HG02798 (cell line): ENCODE measurements around the gene ZFYVE28.

Experiments used
- ATAC-seq: cut with Tn5 transposase; IDR thresholded peaks from one replicate; pipeline ENCODE4 v1.9.1; 2021; ENCODE audit warnings: mild to moderate bottlenecking; ENCODE audit not compliant: unreplicated experiment, poor library complexity

Gene ZFYVE28

GRCh38 chr4:2412885-2413716, 5.3 kb downstream of the ZFYVE28 start:
- peak; percentile 49 for ATAC-seq

GRCh38 chr4:2412534-2412884, 5.9 kb downstream of the ZFYVE28 start:
- ATAC-seq, result peak; percentile 32

GRCh38 chr4:2411786-2412510, 6.5 kb downstream of the ZFYVE28 start:
- peak; percentile 32 for ATAC-seq

- ATAC-seq, result no peak
Observed at GRCh38 chr4:2409381-2409783, 9.1 kb downstream of the ZFYVE28 start.

- no peak for ATAC-seq
Observed at GRCh38 chr4:2408976-2409375, 9.5 kb downstream of the ZFYVE28 start.

GRCh38 chr4:2408401-2408958, 10.0 kb downstream of the ZFYVE28 start:
- ATAC-seq, result no peak

- no peak for ATAC-seq
Observed at GRCh38 chr4:2407991-2408342, 10.5 kb downstream of the ZFYVE28 start.

- no peak for ATAC-seq
Observed at GRCh38 chr4:2406920-2407319, 11.5 kb downstream of the ZFYVE28 start.

GRCh38 chr4:2406406-2406805, 12.0 kb downstream of the ZFYVE28 start:
- no peak for ATAC-seq

- no peak for ATAC-seq
Observed at GRCh38 chr4:2402941-2403340, 15.5 kb downstream of the ZFYVE28 start.

- no peak for ATAC-seq
Observed at GRCh38 chr4:2402048-2402842, 16.2 kb downstream of the ZFYVE28 start.

- ATAC-seq, result no peak
Observed at GRCh38 chr4:2401610-2401983, 16.8 kb downstream of the ZFYVE28 start.

- no peak for ATAC-seq
Observed at GRCh38 chr4:2400841-2401609, 17.4 kb downstream of the ZFYVE28 start.

- ATAC-seq, result no peak
Observed at GRCh38 chr4:2399631-2400190, 18.7 kb downstream of the ZFYVE28 start.

GRCh38 chr4:2399216-2399615, 19.2 kb downstream of the ZFYVE28 start:
- ATAC-seq, result no peak

- no peak for ATAC-seq
Observed at GRCh38 chr4:2397596-2398379, 20.7 kb downstream of the ZFYVE28 start.

- no peak for ATAC-seq
Observed at GRCh38 chr4:2396781-2397368, 21.6 kb downstream of the ZFYVE28 start.

- no peak for ATAC-seq
Observed at GRCh38 chr4:2395584-2395983, 22.9 kb downstream of the ZFYVE28 start.

- no peak for ATAC-seq
Observed at GRCh38 chr4:2395038-2395437, 23.4 kb downstream of the ZFYVE28 start.
